GM10248 (cell line): ENCODE results near the gene SIRT1.
"Not testable (repeated sequence)": the region's sequence is repeated elsewhere in the genome, so short reads cannot be mapped to it uniquely, and the experiment has no call there.

ENCODE experiments used
- CTCF ChIA-PET: fragments of 300-600 bp; sonication (Branson Sonifier 250); formaldehyde crosslinking; extraction: SDS; loops from one replicate; lab custom pipeline; 2021; ENCODE audit warnings: antibody characterized with exemption; lab: Yijun Ruan, JAX
- POLR2A ChIA-PET: fragments of 350-650 bp; sonication (Branson Sonifier 250); formaldehyde crosslinking; extraction: SDS; loops from one replicate; lab custom pipeline; 2020; ENCODE audit warnings: antibody characterized with exemption; lab: Yijun Ruan, JAX
- DNase-seq: peaks from one replicate; pipeline ENCODE4 v3.0.0; 2012; ENCODE audit errors: extremely low spot score
- CTCF ChIP-seq: IDR thresholded peaks from 2 replicates; pipeline ENCODE4 v1.5.1; 2012; ENCODE audit warnings: mild to moderate bottlenecking, low read depth; ENCODE audit errors: extremely low read depth, missing control alignments, control extremely low read depth

Gene SIRT1

GRCh38 chr10:67875340-67876238 is 8.9 kb upstream of the SIRT1 start:
- TF ChIP-seq CTCF, result no peak
- no peak for DNase-seq
- CTCF ChIA-PET, result no interaction called here
- POLR2A ChIA-PET, result no interaction called here

- ChIA-PET CTCF (interaction anchor here (1.1 to 1.3 kb wide), 2 partner anchors 13 to 22 kb away, joined by 3 read pairs; no protein-coding TSS in a partner anchor), POLR2A (interaction anchor here (0.7 kb wide), 1 partner anchor 178 kb away, joined by 3 read pairs; no protein-coding TSS in a partner anchor)
- not testable (repeated sequence) for DNase-seq
Measured at GRCh38 chr10:67877421-67877820, 7.0 kb upstream of the SIRT1 start.

GRCh38 chr10:67878133-67878532 is 6.3 kb upstream of the SIRT1 start:
- no peak for DNase-seq
- TF ChIP-seq CTCF, result no peak
- ChIA-PET CTCF (interaction anchor here (0.8 to 1.1 kb wide), 3 partner anchors 13 to 23 kb away, joined by 3 to 4 read pairs (median 3); no protein-coding TSS in a partner anchor), POLR2A (interaction anchor here (0.7 kb wide), 1 partner anchor 177 kb away, joined by 3 read pairs; no protein-coding TSS in a partner anchor)

- ChIA-PET POLR2A (interaction anchor here (1.0 kb wide), 1 partner anchor 448 kb away, joined by 3 read pairs; the partner anchor contains the start of gene HNRNPH3), CTCF (interaction anchor here (1.0 to 4.3 kb wide), 7 partner anchors 11 to 450 kb away, joined by 3 to 29 read pairs (median 4); no protein-coding TSS in a partner anchor)
- no peak for TF ChIP-seq CTCF
- DNase-seq, result peak; percentile 21
Measured at GRCh38 chr10:67883710-67884312, 645 bp upstream of the SIRT1 start.

GRCh38 chr10:67884842-67885670 is 600 bp downstream of the SIRT1 start:
- peak; percentile 84 for DNase-seq
- TF ChIP-seq CTCF, result no peak
- ChIA-PET POLR2A (interaction anchor here (0.7 to 1.0 kb wide), 3 partner anchors 44 to 447 kb away, joined by 3 to 5 read pairs (median 5); partner anchors contain the start of gene HNRNPH3), CTCF (interaction anchor here (1.0 to 4.3 kb wide), 4 partner anchors 9 to 271 kb away, joined by 3 to 29 read pairs (median 4); no protein-coding TSS in a partner anchor)

GRCh38 chr10:67893637-67894036 is 9.2 kb downstream of the SIRT1 start:
- TF ChIP-seq CTCF, result no peak
- POLR2A ChIA-PET, result no interaction called here
- DNase-seq, result no peak
- CTCF ChIA-PET, result interaction anchor here (1.1 to 1.3 kb wide), 2 partner anchors 8 to 42 kb away, joined by 4 read pairs; no protein-coding TSS in a partner anchor
